ENCODE results near the gene SFTPB.

DNA sequence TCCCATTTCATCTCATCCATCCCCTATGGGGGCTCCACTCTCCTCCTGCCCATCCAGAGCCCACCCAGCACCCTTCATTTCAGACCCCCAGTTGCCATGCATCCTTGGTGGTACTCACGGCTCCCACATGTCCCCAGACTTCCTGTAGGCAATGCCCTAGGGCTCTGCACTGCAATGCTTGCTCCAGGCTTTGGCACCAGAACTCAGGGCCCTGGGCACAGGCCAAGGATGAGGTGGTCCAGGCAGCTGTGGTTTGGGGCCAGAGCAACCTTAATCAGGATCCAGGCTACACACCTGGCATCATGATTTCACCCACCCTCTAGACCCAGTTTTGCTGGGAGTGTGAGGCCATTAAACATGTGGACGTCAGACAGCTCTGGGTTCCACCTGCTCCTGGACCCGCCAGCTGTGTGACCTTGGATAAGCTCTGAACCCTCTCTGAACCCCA is 414 bp downstream of the SFTPB start:
- TF ChIP-seq CREB1 (IDR thresholded peaks at IDR 0.05; ENCODE audit: low read depth) (no peak), EP300 (IDR thresholded peaks at IDR 0.05; ENCODE audit: borderline replicate concordance) (no peak), EGR1 (IDR thresholded peaks at IDR 0.05) (no peak), CEBPB (IDR thresholded peaks at IDR 0.05) (no peak), TAF1 (IDR thresholded peaks at IDR 0.05; ENCODE audit: low read depth) (no peak), YY1 (IDR thresholded peaks at IDR 0.05; ENCODE audit: low read depth) (no peak)

All from Ishikawa (cell line).